ENCODE results near the gene UBE2D4. TPM values are rescaled to one million over a fixed set of nuclear protein-coding genes. Genes with fewer than 3 reads are reported as not detected.
"Not testable (repeated sequence)": the region's sequence is repeated elsewhere in the genome, so short reads cannot be mapped to it uniquely, and the experiment has no call there.

The UBE2D4 gene
- total RNA-seq, 2 experiments from 2014 or later, result 15.2 to 15.6 TPM

DNA sequence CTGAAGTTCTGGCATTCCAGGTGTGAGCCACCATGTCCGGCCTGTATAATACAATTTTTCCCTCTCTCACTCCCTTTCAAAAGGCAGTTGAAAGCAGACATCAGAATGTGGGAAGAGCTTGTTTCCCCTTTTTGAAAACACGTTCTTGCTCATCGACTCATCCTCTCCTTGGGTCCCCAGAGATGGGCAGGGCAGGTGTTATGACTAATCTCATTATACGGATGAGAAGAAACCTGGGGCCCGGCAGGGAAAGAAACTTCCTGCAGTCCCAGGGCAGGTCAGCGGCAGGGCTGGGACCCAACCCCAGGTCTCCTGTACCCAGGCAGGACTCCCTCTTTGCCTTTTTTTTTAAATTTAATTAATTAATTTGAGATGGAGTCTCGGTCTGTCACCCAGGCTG, 66.7 kb downstream of the UBE2D4 start:
- POLR2A ChIA-PET, CTCF ChIA-PET: not testable (repeated sequence)

- CTCF ChIA-PET, result interaction anchor here (0.7 kb wide), 1 partner anchor 40 kb away, joined by 3 read pairs; no protein-coding TSS in a partner anchor
- POLR2A ChIA-PET, result not testable (repeated sequence)
Observed at GRCh38 chr7:43994681-43995080, 68.4 kb downstream of the UBE2D4 start.

DNA sequence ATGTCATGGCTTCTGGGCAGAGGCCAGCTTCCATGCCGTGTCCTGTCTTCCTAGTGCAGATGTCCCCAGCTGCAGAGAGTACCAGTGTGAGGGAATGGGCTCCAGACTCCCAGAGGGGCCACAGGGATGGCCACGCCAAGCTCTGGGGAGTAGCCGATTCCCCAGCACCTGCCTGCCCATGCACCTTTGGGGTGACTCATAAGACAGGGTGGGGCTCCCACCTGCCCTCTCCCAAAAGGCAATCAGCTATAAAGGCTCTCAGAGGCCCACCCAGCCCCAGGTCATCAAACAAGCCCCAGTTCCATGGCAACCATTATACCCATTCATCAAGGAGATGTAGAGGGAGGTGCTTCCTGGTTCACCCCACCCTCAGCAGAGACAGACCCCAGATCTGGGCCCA, 71.3 kb downstream of the UBE2D4 start, which contains the start of gene SPDYE1:
TSS of gene SPDYE1 (plus strand) at position 366 of the 400 bp plus-strand sequence. CDS start 2,053 bp downstream, outside the sequence.
- CTCF ChIA-PET, POLR2A ChIA-PET: not testable (repeated sequence)

Other genes starting within 250 kb of the UBE2D4 start
- 10 to 100 TPM; 82.9 to 85.6 TPM for gene COA1, start 196.9 kb upstream of the UBE2D4 start, total RNA-seq
- gene BLVRA, start 167.8 kb upstream of the UBE2D4 start, total RNA-seq, result 10 to 100 TPM; 32.9 to 34.0 TPM
- gene MRPS24, start 56.9 kb upstream of the UBE2D4 start, total RNA-seq, result 100 to 1,000 TPM; 131 to 138 TPM
- gene URGCP, start 19.8 kb upstream of the UBE2D4 start, total RNA-seq, result 10 to 100 TPM; 28.8 to 31.0 TPM
- gene SPDYE1, start 71.5 kb downstream of the UBE2D4 start, total RNA-seq, result not detected
- gene DBNL, start 118.3 kb downstream of the UBE2D4 start, total RNA-seq, result 100 to 1,000 TPM; 142 to 153 TPM
- not detected for gene PGAM2, start 139.1 kb downstream of the UBE2D4 start, total RNA-seq
- 10 to 100 TPM; 40.8 to 42.4 TPM for gene POLM, start 156.1 kb downstream of the UBE2D4 start, total RNA-seq
- gene AEBP1, start 177.9 kb downstream of the UBE2D4 start, total RNA-seq, result 10 to 100 TPM; 12.9 to 14.0 TPM
- 100 to 1,000 TPM; 298 to 305 TPM for gene POLD2, start 197.1 kb downstream of the UBE2D4 start, total RNA-seq
- gene MYL7, start 214.9 kb downstream of the UBE2D4 start, total RNA-seq, result not detected

All from activated CD8-positive, alpha-beta memory T cell treated with anti-CD3 and anti-CD28 coated beads for 36 hours (primary cell).